ENCODE data around the gene PRG2.

GRCh38 chr11:57342702-57343101, 47.7 kb downstream of the PRG2 start:
- TF ChIP-seq CTCF (IDR thresholded peaks at IDR 0.05) (no peak), POLR2A (IDR thresholded peaks at IDR 0.05) (no peak)
